HepG2 (cell line): ENCODE data around the gene RFC1. TPM values are rescaled to one million over a fixed set of nuclear protein-coding genes. Genes with fewer than 3 reads are reported as not detected.

Source experiments
- ASH2L ChIP-seq: fragments of 300-600, 200-600 bp; sonication (generic); IDR thresholded peaks from 2 replicates; pipeline ENCODE4 v1.7.0; 2017; ENCODE audit warnings: low read depth, mild to moderate bottlenecking, moderate library complexity, mixed read lengths, low read length; ENCODE audit not compliant: insufficient read length
- BRCA1 ChIP-seq: sonication (generic); formaldehyde crosslinking; IDR thresholded peaks from 2 replicates; pipeline ENCODE4 v1.4.0; 2020; ENCODE audit warnings: missing genetic modification reagents
- HHEX ChIP-seq: IDR thresholded peaks from 2 replicates; pipeline ENCODE4 v1.6.1; 2016; ENCODE audit warnings: control low read depth
- HMG20A ChIP-seq: IDR thresholded peaks from 2 replicates; pipeline ENCODE4 v1.6.1; 2016; ENCODE audit warnings: borderline replicate concordance
- PITX1 ChIP-seq: sonication (generic); formaldehyde crosslinking; IDR thresholded peaks from 2 replicates; pipeline ENCODE4 v1.5.1; 2020; ENCODE audit warnings: mild to moderate bottlenecking, missing genetic modification reagents
- POGZ ChIP-seq: sonication (generic); formaldehyde crosslinking; IDR thresholded peaks from 2 replicates; pipeline ENCODE4 v1.4.0; 2020; ENCODE audit warnings: mild to moderate bottlenecking, missing genetic modification reagents
- PPARG ChIP-seq: conservative IDR thresholded peaks from 2 replicates; pipeline ENCODE4 v1.6.1; 2016; ENCODE audit warnings: missing biosample characterization, missing genetic modification reagents
- SIX1 ChIP-seq: sonication (generic); formaldehyde crosslinking; IDR thresholded peaks from 2 replicates; pipeline ENCODE4 v1.4.0; 2020; ENCODE audit warnings: missing genetic modification reagents, borderline replicate concordance
- SMC3 ChIP-seq: IDR thresholded peaks from 2 replicates; pipeline ENCODE4 v1.6.1; 2011; ENCODE audit warnings: low read length, improper control_type of control experiment
- SNRNP70 ChIP-seq: fragments of 200-400 bp; formaldehyde crosslinking; IDR thresholded peaks from 2 replicates; pipeline ENCODE4 v1.6.1; 2017; ENCODE audit warnings: mild to moderate bottlenecking, low read depth, low read length, moderate library complexity
- SOX13 ChIP-seq, 3 experiments: fragments of 450-650 bp in 1 of 3; sonication (generic) in 1 of 3; formaldehyde crosslinking in 1 of 3; IDR thresholded peaks in 2 of 3; conservative IDR thresholded peaks in 1 of 3; 2 replicates each; pipeline versions ENCODE4 v1.5.0 to v1.6.1; 2016 to 2020; ENCODE audit warnings: antibody characterized with exemption in 1 of 3, mild to moderate bottlenecking in 1 of 3, missing compliant biosample characterization in 1 of 3, missing genetic modification reagents in 1 of 3, moderate library complexity in 1 of 3
- SP140L ChIP-seq: sonication (generic); formaldehyde crosslinking; IDR thresholded peaks from 2 replicates; pipeline ENCODE4 v1.4.0; 2020; ENCODE audit warnings: missing genetic modification reagents, borderline replicate concordance
- TCF7L2 ChIP-seq: IDR thresholded peaks from 2 replicates; pipeline ENCODE4 v1.6.1; 2011; ENCODE audit warnings: mild to moderate bottlenecking, low read depth, low read length, moderate library complexity
- ZBTB42 ChIP-seq: sonication (generic); formaldehyde crosslinking; IDR thresholded peaks from 2 replicates; pipeline ENCODE4 v1.5.0; 2020; ENCODE audit warnings: mild to moderate bottlenecking, missing genetic modification reagents
- ZNF180 ChIP-seq: sonication (generic); formaldehyde crosslinking; IDR thresholded peaks from 2 replicates; pipeline ENCODE4 v1.4.0; 2020; ENCODE audit warnings: low read depth, missing genetic modification reagents, borderline replicate concordance
- ZNF510 ChIP-seq: sonication (generic); formaldehyde crosslinking; IDR thresholded peaks from 2 replicates; pipeline ENCODE4 v1.4.0; 2020; ENCODE audit warnings: low read depth, mild to moderate bottlenecking, missing genetic modification reagents
- ZNF558 ChIP-seq: sonication (generic); formaldehyde crosslinking; IDR thresholded peaks from 2 replicates; pipeline ENCODE4 v1.9.0; 2022; ENCODE audit warnings: mild to moderate bottlenecking, missing genetic modification reagents, borderline replicate concordance
- ZNF629 ChIP-seq: sonication (generic); formaldehyde crosslinking; conservative IDR thresholded peaks from 2 replicates; pipeline ENCODE4 v1.5.0; 2020; ENCODE audit warnings: missing genetic modification reagents
- ZNF777 ChIP-seq: sonication (generic); formaldehyde crosslinking; IDR thresholded peaks from 2 replicates; pipeline ENCODE4 v1.4.0; 2020; ENCODE audit warnings: missing genetic modification reagents
- polyA plus RNA-seq, 8 experiments: library from polyadenylated mRNA; depleted of rRNA in 3 of 8; stranded (reverse) in 7 of 8; unstranded in 1 of 8; fragments of >200 nt; fragmentation: Illumina TruSeq in 4 of 8; extraction: Trizol in 4 of 8; gene quantifications; 2 replicates each; pipeline versions ENCODE4 v1.2.1 to v1.2.3, GENCODE V29; 2011 to 2016; ENCODE audit warnings: low read depth in 4 of 8, missing spikeins in 1 of 8, mixed read lengths in 1 of 8; ENCODE audit not compliant: insufficient read depth in 1 of 8
- total RNA-seq, 5 experiments: library from RNA; depleted of rRNA; stranded (reverse); fragments of >200 nt; fragmentation: Illumina TruSeq; extraction: Trizol; gene quantifications; 2 replicates each; pipeline ENCODE4 v1.2.3, GENCODE V29; 2016; ENCODE audit warnings: low read depth in 1 of 5
- TF ChIP-seq, protein P1 (sequence below): sonication (generic); formaldehyde crosslinking; IDR thresholded peaks from 2 replicates; pipeline ENCODE4 v1.4.0; 2020; ENCODE audit warnings: low read depth, missing genetic modification reagents
- TF ChIP-seq, protein P2 (sequence below): sonication (generic); formaldehyde crosslinking; IDR thresholded peaks from 2 replicates; pipeline ENCODE4 v1.5.1; 2020; ENCODE audit warnings: missing genetic modification reagents, mild to moderate bottlenecking, borderline replicate concordance
- TF ChIP-seq, protein P3 (sequence below): sonication (generic); formaldehyde crosslinking; IDR thresholded peaks from 2 replicates; pipeline ENCODE4 v1.4.0; 2020; ENCODE audit warnings: mild to moderate bottlenecking, missing genetic modification reagents
- TF ChIP-seq, protein P4 (sequence below): sonication (generic); formaldehyde crosslinking; IDR thresholded peaks from 2 replicates; pipeline ENCODE4 v1.4.0; 2020; ENCODE audit warnings: missing genetic modification reagents

RFC1 gene
- total and polyA plus RNA-seq, 2 of the 13 experiments (the other 11 are each of a cell fraction or from before 2014, with no cell fraction given) = 15.9 to 78.8 TPM

DNA sequence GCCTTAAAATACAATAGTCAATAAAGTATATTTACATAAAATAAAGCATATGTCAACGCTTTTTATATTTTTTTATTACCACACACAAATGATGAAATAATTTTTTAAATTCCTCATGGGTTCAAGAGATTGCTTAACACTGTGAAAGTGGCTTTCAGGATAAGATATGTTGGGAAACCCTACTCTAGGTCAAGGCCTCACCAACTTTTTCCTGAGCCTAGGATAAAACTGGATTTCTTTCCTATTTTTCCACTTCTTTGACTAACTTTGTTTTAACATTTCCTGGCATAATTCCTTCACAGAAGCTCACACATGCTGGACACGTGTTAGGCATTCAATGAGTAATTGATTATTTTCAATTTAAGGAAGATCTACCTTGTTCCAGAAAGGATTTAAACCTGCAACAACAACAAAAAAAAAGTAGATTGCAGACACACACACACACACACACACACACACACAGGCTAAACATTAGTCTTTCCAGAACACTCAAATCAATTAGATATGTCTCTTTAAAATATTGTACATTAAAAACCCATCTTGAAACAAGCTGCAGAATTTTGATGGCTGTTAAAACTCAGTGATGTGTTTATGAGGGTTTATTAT, 49.6 kb upstream of the RFC1 start (continued):
- TF ChIP-seq, protein P1, sequence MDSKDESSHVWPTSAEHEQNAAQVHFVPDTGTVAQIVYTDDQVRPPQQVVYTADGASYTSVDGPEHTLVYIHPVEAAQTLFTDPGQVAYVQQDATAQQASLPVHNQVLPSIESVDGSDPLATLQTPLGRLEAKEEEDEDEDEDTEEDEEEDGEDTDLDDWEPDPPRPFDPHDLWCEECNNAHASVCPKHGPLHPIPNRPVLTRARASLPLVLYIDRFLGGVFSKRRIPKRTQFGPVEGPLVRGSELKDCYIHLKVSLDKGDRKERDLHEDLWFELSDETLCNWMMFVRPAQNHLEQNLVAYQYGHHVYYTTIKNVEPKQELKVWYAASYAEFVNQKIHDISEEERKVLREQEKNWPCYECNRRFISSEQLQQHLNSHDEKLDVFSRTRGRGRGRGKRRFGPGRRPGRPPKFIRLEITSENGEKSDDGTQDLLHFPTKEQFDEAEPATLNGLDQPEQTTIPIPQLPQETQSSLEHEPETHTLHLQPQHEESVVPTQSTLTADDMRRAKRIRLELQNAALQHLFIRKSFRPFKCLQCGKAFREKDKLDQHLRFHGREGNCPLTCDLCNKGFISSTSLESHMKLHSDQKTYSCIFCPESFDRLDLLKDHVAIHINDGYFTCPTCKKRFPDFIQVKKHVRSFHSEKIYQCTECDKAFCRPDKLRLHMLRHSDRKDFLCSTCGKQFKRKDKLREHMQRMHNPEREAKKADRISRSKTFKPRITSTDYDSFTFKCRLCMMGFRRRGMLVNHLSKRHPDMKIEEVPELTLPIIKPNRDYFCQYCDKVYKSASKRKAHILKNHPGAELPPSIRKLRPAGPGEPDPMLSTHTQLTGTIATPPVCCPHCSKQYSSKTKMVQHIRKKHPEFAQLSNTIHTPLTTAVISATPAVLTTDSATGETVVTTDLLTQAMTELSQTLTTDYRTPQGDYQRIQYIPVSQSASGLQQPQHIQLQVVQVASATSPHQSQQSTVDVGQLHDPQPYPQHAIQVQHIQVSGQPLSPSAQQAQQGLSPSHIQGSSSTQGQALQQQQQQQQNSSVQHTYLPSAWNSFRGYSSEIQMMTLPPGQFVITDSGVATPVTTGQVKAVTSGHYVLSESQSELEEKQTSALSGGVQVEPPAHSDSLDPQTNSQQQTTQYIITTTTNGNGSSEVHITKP (CRISPR knock-in tag) = no peak
- TF ChIP-seq ZNF558 (CRISPR knock-in tag) = no peak
- TF ChIP-seq, protein P2, sequence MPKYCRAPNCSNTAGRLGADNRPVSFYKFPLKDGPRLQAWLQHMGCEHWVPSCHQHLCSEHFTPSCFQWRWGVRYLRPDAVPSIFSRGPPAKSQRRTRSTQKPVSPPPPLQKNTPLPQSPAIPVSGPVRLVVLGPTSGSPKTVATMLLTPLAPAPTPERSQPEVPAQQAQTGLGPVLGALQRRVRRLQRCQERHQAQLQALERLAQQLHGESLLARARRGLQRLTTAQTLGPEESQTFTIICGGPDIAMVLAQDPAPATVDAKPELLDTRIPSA (CRISPR knock-in tag) = no peak
- no peak; the same call in 1 of the 2 replicates for TF ChIP-seq PITX1 (CRISPR knock-in tag)
- no peak for TF ChIP-seq SMC3
- no peak for TF ChIP-seq SOX13 (IDR thresholded peaks at IDR 0.05)
- peak in 1 of 2 experiments; percentile 61; a peak in 1 of 4 replicates for TF ChIP-seq SOX13 (CRISPR knock-in tag; conservative IDR thresholded peaks at IDR 0.05 in 1 of 2, IDR thresholded peaks at IDR 0.05 in 1 of 2)
- TF ChIP-seq, protein P3, sequence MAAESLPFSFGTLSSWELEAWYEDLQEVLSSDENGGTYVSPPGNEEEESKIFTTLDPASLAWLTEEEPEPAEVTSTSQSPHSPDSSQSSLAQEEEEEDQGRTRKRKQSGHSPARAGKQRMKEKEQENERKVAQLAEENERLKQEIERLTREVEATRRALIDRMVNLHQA (CRISPR knock-in tag) = no peak
- TF ChIP-seq ZBTB42 (CRISPR knock-in tag) = no peak
- peak; percentile 49 for TF ChIP-seq ASH2L
- no peak for TF ChIP-seq HHEX (CRISPR knock-in tag)
- peak; percentile 71; the same call in 1 of the 2 replicates for TF ChIP-seq HMG20A (CRISPR knock-in tag)
- TF ChIP-seq, protein P4, sequence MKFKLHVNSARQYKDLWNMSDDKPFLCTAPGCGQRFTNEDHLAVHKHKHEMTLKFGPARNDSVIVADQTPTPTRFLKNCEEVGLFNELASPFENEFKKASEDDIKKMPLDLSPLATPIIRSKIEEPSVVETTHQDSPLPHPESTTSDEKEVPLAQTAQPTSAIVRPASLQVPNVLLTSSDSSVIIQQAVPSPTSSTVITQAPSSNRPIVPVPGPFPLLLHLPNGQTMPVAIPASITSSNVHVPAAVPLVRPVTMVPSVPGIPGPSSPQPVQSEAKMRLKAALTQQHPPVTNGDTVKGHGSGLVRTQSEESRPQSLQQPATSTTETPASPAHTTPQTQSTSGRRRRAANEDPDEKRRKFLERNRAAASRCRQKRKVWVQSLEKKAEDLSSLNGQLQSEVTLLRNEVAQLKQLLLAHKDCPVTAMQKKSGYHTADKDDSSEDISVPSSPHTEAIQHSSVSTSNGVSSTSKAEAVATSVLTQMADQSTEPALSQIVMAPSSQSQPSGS (CRISPR knock-in tag) = no peak
- TF ChIP-seq ZNF629 (CRISPR knock-in tag) = no peak
- 0 out of 2 replicates have a peak, but pooled peaks have one; percentile 39 for TF ChIP-seq SIX1 (CRISPR knock-in tag)
- no peak for TF ChIP-seq POGZ (CRISPR knock-in tag)
- TF ChIP-seq SP140L (CRISPR knock-in tag) = no peak
- no peak for TF ChIP-seq ZNF777 (CRISPR knock-in tag)
- no peak for TF ChIP-seq ZNF510 (CRISPR knock-in tag)
- TF ChIP-seq BRCA1 = no peak
- 0 out of 2 replicates have a peak, but pooled peaks have one; percentile 30 for TF ChIP-seq PPARG (CRISPR knock-in tag)
- TF ChIP-seq TCF7L2 = no peak
- TF ChIP-seq ZNF180 = no peak
- no peak for TF ChIP-seq SNRNP70
